CD4-positive, alpha-beta T cell (primary cell): ENCODE data around the gene CLEC16A. TPM values are rescaled to one million over a fixed set of nuclear protein-coding genes. Genes with fewer than 3 reads are reported as not detected.

ENCODE experiments used
- ATAC-seq: fragments of 200-7000 bp; cut with Tn5 transposase; one replicate; pipeline ENCODE4 v1.10.0; 2022; ENCODE audit warnings: mild to moderate bottlenecking; ENCODE audit not compliant: poor library complexity
- CTCF ChIA-PET: fragments of 350-600 bp; sonication (Branson Sonifier 250); formaldehyde crosslinking; loops from one replicate; lab custom pipeline; 2021; ENCODE audit warnings: antibody characterized with exemption, inconsistent platforms; lab: Charles Lee
- POLR2A ChIA-PET: fragments of 350-600 bp; sonication (Branson Sonifier 250); formaldehyde crosslinking; loops from one replicate; lab custom pipeline; 2021; ENCODE audit warnings: antibody characterized with exemption, inconsistent platforms; lab: Charles Lee
- DNase-seq, 14 experiments: peaks; one replicate each; pipeline ENCODE4 v3.0.0-alpha.2; 2013 to 2020; ENCODE audit warnings: mixed read lengths in 2 of 14
- H3K27ac ChIP-seq, 2 donors: one replicate each; pipeline versions ENCODE4 v1.5.1 to v1.7.0; 2013; ENCODE audit warnings: low read length in 2 of 2, low read depth in 1 of 2, mild to moderate bottlenecking in 1 of 2
- H3K27me3 ChIP-seq, 2 experiments: 1 replicate in 1 of 2; 2 replicates in 1 of 2; pipeline versions ENCODE4 v1.6.1 to v1.7.0; 2013; ENCODE audit warnings: low read length in 2 of 2, control low read depth in 1 of 2, mild to moderate bottlenecking in 1 of 2, moderate library complexity in 1 of 2; ENCODE audit not compliant: insufficient read depth in 2 of 2, control insufficient read depth in 1 of 2
- H3K36me3 ChIP-seq: one replicate; pipeline ENCODE4 v1.6.1; 2013; ENCODE audit warnings: low read length, control low read depth; ENCODE audit not compliant: insufficient read depth
- H3K4me1 ChIP-seq: one replicate; pipeline ENCODE4 v1.6.1; 2013; ENCODE audit warnings: low read length, control low read depth; ENCODE audit not compliant: insufficient read depth
- H3K4me3 ChIP-seq: one replicate; pipeline ENCODE4 v1.5.1; 2013; ENCODE audit warnings: mild to moderate bottlenecking, low read length, moderate library complexity
- H3K9me3 ChIP-seq, 2 experiments: 1 replicate in 1 of 2; 2 replicates in 1 of 2; pipeline versions ENCODE4 v1.6.1 to v1.7.0; 2013; ENCODE audit warnings: low read length in 2 of 2, mild to moderate bottlenecking in 2 of 2, control low read depth in 1 of 2, moderate library complexity in 1 of 2; ENCODE audit not compliant: control insufficient read depth in 1 of 2, insufficient read depth in 1 of 2
- H3K27ac Mint-ChIP-seq: one replicate; pipeline ENCODE4 v1.8.0; 2020; ENCODE audit warnings: mixed read lengths
- H3K27me3 Mint-ChIP-seq: one replicate; pipeline ENCODE4 v1.8.0; 2021; ENCODE audit warnings: mixed read lengths
- H3K36me3 Mint-ChIP-seq: one replicate; pipeline ENCODE4 v1.8.0; 2021; ENCODE audit warnings: low read depth, mixed read lengths
- H3K4me1 Mint-ChIP-seq: one replicate; pipeline ENCODE4 v1.8.0; 2021; ENCODE audit warnings: low read depth, mixed read lengths
- H3K4me3 Mint-ChIP-seq: one replicate; pipeline ENCODE4 v1.8.0; 2020; ENCODE audit warnings: mild to moderate bottlenecking, mixed read lengths
- H3K9me3 Mint-ChIP-seq: one replicate; pipeline ENCODE4 v1.8.0; 2020; ENCODE audit warnings: mixed read lengths
- intact Hi-C, 2 experiments: fragments of 100-400 bp; cut with DNase I in 1 of 2; cut with micrococcal nuclease in 1 of 2; formaldehyde crosslinking; loops; one replicate each; pipeline versions ENCODE4 v1.15.1 to v1.9.0; 2023 to 2025; cut with DNase I, micrococcal nuclease
- total RNA-seq, 174 experiments: library from RNA in 2 of 174; stranded (reverse) in 2 of 174; gene quantifications; one replicate each; pipeline ENCODE4 v1.2.3 and lab custom pipeline; 2021 to 2026
- TF ChIP-seq, protein P1 (sequence below): fragments of 200-600 bp; IDR thresholded peaks from one replicate; pipeline ENCODE4 v1.8.0; 2022; ENCODE audit warnings: antibody characterized with exemption, mild to moderate bottlenecking

Gene CLEC16A
- total RNA-seq, 2 experiments from 2014 or later: 21.7 to 22.7 TPM

DNA sequence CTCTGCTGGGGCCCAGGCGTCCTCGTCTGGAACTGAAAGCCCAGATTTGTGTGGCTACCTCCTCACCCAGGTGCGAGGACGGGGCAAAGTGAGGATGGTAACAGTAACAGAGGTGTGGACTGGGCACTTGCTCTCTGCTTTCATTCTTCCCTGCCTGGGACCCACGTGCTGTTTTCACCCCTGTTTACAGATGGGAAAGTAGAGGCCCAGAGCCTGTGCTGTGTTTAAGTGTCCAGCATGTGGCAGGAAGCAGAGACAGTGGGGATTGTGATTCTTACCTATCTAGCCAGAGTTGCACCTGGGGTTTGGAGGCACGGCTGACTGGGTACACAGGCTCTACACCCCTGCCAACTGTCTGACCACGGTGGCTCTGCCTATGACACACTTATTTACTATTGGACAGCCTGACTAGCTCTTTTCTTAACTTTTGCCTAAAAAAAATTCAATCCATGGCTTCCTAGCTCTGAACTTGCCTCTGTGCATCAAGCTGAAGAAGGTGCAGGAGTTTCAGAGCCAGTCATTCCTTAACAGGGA is 155.4 kb downstream of the CLEC16A start:
- ChIA-PET POLR2A (no interaction called here), CTCF (no interaction called here)
- Histone ChIP-seq H3K27ac (no peak overlapping the region), H3K4me3 (no peak overlapping the region), H3K36me3 (peaks cover 4% of the 10 kb centered on the region), H3K27me3 (no peaks in the 10 kb centered on the region), H3K9me3 (no peaks in the 10 kb centered on the region), H3K4me1 (peaks cover 24% of the 10 kb centered on the region)
- Mint-ChIP-seq H3K36me3 (peaks cover 4% of the 10 kb centered on the region), H3K9me3 (no peaks in the 10 kb centered on the region), H3K4me3 (no peak overlapping the region), H3K27ac (no peak overlapping the region), H3K4me1 (peaks cover 22% of the 10 kb centered on the region), H3K27me3 (no peaks in the 10 kb centered on the region)
- ATAC-seq: no peak
- intact Hi-C loops: no loop called here
- DNase-seq: no peak
- TF ChIP-seq, protein P1, sequence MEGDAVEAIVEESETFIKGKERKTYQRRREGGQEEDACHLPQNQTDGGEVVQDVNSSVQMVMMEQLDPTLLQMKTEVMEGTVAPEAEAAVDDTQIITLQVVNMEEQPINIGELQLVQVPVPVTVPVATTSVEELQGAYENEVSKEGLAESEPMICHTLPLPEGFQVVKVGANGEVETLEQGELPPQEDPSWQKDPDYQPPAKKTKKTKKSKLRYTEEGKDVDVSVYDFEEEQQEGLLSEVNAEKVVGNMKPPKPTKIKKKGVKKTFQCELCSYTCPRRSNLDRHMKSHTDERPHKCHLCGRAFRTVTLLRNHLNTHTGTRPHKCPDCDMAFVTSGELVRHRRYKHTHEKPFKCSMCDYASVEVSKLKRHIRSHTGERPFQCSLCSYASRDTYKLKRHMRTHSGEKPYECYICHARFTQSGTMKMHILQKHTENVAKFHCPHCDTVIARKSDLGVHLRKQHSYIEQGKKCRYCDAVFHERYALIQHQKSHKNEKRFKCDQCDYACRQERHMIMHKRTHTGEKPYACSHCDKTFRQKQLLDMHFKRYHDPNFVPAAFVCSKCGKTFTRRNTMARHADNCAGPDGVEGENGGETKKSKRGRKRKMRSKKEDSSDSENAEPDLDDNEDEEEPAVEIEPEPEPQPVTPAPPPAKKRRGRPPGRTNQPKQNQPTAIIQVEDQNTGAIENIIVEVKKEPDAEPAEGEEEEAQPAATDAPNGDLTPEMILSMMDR: no peak

- Mint-ChIP-seq H3K4me1 (peaks cover 22% of the 10 kb centered on the region), H3K27ac (no peak overlapping the region), H3K27me3 (no peaks in the 10 kb centered on the region), H3K9me3 (no peaks in the 10 kb centered on the region), H3K36me3 (no peaks in the 10 kb centered on the region), H3K4me3 (no peak overlapping the region)
- H3K27me3 ChIP-seq: no peaks in the 10 kb centered on the region
- ATAC-seq (no peak), DNase-seq (no peak)
- peaks cover 24% of the 10 kb centered on the region for H3K4me1 ChIP-seq
- TF ChIP-seq, protein P1: no peak
- no peak overlapping the region for H3K4me3 ChIP-seq
- peaks cover 4% of the 10 kb centered on the region for H3K36me3 ChIP-seq
- H3K9me3 ChIP-seq: no peaks in the 10 kb centered on the region
- intact Hi-C loops: no loop called here
- CTCF ChIA-PET: no interaction called here
- no peak overlapping the region for H3K27ac ChIP-seq
- POLR2A ChIA-PET: no interaction called here
Observed at GRCh38 chr16:11100239-11100750, 155.9 kb downstream of the CLEC16A start.

GRCh38 chr16:11101283-11101682 is 156.9 kb downstream of the CLEC16A start:
- peaks cover 4% of the 10 kb centered on the region for H3K36me3 Mint-ChIP-seq
- H3K9me3 ChIP-seq: no peaks in the 10 kb centered on the region
- no peaks in the 10 kb centered on the region for H3K27me3 Mint-ChIP-seq
- no peak overlapping the region for H3K4me3 ChIP-seq
- ChIA-PET CTCF (no interaction called here), POLR2A (no interaction called here)
- H3K9me3 Mint-ChIP-seq: no peaks in the 10 kb centered on the region
- H3K4me3 Mint-ChIP-seq: no peak overlapping the region
- TF ChIP-seq, protein P1: no peak
- peaks cover 4% of the 10 kb centered on the region for H3K36me3 ChIP-seq
- ATAC-seq (no peak), DNase-seq (no peak)
- no peaks in the 10 kb centered on the region for H3K27me3 ChIP-seq
- H3K27ac ChIP-seq: no peak overlapping the region
- intact Hi-C loops: no loop called here
- H3K4me1 ChIP-seq: peaks cover 28% of the 10 kb centered on the region
- H3K27ac Mint-ChIP-seq: no peak overlapping the region
- H3K4me1 Mint-ChIP-seq: peaks cover 27% of the 10 kb centered on the region
